Right atrium auricular region (tissue), 2 donors: ENCODE measurements around the gene IL22RA2. TPM values are rescaled to one million over a fixed set of nuclear protein-coding genes. Genes with fewer than 3 reads are reported as not detected.

Source experiments
- DNase-seq: peaks from one replicate; pipeline ENCODE4 v3.0.0-alpha.2; 2019; ENCODE audit warnings: low spot score
- H3K27ac ChIP-seq, 2 donors: fragments of 200-600 bp; sonication (generic); 1 replicate in 1 of 2; 2 replicates in 1 of 2; pipeline ENCODE4 v1.5.1; 2016 to 2019
- H3K27me3 ChIP-seq, 2 donors: fragments of 200-600 bp; sonication (generic); one replicate each; pipeline versions ENCODE4 v1.5.1 to v1.6.0; 2017 to 2019
- H3K36me3 ChIP-seq: fragments of 200-600 bp; sonication (generic); one replicate; pipeline ENCODE4 v1.5.1; 2016
- H3K4me1 ChIP-seq, 2 donors: fragments of 200-600 bp; sonication (generic); one replicate each; pipeline versions ENCODE4 v1.5.1 to v1.6.0; 2017 to 2019
- H3K4me3 ChIP-seq, 2 donors: fragments of 200-600 bp; sonication (generic); 1 replicate in 1 of 2; 2 replicates in 1 of 2; pipeline ENCODE4 v1.5.1; 2017 to 2019; ENCODE audit warnings: mild to moderate bottlenecking in 1 of 2, moderate library complexity in 1 of 2
- H3K9me3 ChIP-seq, 2 donors: fragments of 200-600 bp; sonication (generic); one replicate each; pipeline ENCODE4 v1.5.1; 2019
- CTCF ChIP-seq, 2 donors: fragments of 200-600 bp; sonication (generic); IDR thresholded peaks; one replicate each; pipeline ENCODE4 v1.5.1; 2019; ENCODE audit warnings: antibody characterized with exemption in 2 of 2
- total RNA-seq, 2 donors: library from RNA; depleted of rRNA; stranded (reverse); fragments of >200 nt; gene quantifications; one replicate each; pipeline ENCODE4 v1.1.0, GENCODE V29; 2016

Gene IL22RA2
- total RNA-seq, 2 donors from 2014 or later = not detected

DNA sequence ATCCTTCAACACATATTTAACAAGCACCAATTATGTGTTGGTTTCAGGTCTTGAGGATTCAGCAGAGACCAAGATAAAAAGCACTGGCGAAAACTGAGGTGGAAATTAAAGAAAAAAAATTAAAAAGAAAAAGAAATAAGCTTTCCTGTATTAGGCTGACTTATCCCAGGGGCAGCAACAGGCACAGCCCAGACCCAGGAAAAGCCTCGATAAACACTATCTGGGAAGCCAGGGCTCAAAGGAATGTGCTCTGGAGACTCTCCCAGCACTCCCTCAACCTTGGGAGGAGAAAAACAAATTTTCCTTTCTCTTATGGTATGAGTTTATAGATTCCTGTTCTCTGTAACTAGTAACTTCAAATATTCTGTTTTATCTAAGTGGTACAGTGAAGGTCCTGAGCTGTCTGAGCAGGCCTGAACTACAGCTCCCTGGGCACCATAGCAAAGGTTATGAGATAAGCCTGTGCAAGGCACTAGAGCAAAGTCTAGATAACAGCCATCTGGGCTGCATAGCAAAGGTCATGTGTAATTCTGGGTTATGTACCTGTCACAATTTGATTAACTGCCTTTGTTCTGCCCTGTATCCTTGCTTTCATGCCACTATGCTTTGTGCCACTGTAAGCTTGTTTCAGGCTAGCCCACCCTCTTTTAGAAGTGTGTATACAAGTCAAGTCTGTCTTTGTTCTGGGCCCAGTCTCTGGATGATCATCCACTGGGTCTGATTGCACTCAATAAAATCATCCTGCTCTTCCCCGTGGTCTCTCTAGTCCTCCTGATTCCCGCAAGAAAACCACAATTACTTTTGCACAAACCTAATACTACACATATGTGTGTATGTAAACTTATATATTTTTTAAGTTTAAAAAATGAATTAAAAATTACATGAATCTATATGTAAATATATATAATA, 54.0 kb downstream of the IL22RA2 start:
- Histone ChIP-seq H3K9me3 (peaks cover 0 to 22% of the 10 kb centered on the region in 2 donors), H3K4me3 (no peak overlapping the region), H3K4me1 (no peaks in the 10 kb centered on the region), H3K36me3 (no peaks in the 10 kb centered on the region), H3K27me3 (no peaks in the 10 kb centered on the region), H3K27ac (no peak overlapping the region)
- TF ChIP-seq CTCF (IDR thresholded peaks at IDR 0.05) = no peak
- no peak for DNase-seq

DNA sequence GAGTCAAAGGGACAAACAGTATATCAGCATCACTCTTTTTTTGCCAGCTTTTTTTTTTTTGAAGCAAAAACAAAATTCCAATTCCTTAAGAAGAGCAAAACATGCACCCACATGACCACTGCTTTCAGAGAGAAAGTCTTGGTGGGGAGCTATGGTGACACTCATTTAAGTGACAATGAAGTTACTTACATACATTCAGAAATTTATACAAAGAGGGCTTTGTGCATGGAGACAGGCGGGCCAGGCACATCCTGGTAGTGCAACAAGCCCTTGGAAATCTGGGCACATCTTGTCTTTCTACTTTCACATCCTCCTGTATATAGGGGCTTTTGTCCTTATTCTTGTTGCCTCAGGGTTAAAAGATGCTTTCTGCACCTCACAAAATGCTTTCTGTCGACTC, 55.9 kb downstream of the IL22RA2 start:
- Histone ChIP-seq H3K4me1 (no peaks in the 10 kb centered on the region), H3K27ac (no peak overlapping the region), H3K9me3 (peaks cover 0 to 22% of the 10 kb centered on the region in 2 donors), H3K27me3 (no peaks in the 10 kb centered on the region), H3K36me3 (no peaks in the 10 kb centered on the region), H3K4me3 (no peak overlapping the region)
- DNase-seq = no peak
- no peak for TF ChIP-seq CTCF (IDR thresholded peaks at IDR 0.05)

DNA sequence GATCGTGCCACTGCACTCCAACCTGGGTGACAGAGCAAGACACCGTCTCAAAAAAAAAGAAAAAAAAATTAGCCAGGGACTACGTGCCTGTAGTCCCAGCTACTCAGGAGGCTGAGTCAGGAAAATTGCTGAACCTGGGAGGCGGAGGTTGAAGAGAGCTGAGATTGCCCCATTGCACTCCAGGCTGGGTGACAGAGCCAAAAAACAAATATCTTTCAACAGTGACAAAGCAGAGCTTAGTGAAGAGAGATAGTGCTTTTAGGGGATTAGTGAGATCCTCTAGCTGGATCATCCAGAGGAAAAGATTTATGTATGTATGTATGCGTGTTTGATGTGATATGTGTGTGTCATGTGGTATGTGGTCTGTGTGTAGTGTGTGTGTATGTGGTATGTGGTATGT, 56.6 kb downstream of the IL22RA2 start:
- H3K27ac ChIP-seq = no peak overlapping the region
- DNase-seq = no peak
- H3K36me3 ChIP-seq = no peaks in the 10 kb centered on the region
- no peak for TF ChIP-seq CTCF (IDR thresholded peaks at IDR 0.05)
- H3K4me3 ChIP-seq = no peak overlapping the region
- no peaks in the 10 kb centered on the region for H3K27me3 ChIP-seq
- H3K4me1 ChIP-seq = no peaks in the 10 kb centered on the region
- peaks cover 0 to 22% of the 10 kb centered on the region in 2 donors for H3K9me3 ChIP-seq

DNA sequence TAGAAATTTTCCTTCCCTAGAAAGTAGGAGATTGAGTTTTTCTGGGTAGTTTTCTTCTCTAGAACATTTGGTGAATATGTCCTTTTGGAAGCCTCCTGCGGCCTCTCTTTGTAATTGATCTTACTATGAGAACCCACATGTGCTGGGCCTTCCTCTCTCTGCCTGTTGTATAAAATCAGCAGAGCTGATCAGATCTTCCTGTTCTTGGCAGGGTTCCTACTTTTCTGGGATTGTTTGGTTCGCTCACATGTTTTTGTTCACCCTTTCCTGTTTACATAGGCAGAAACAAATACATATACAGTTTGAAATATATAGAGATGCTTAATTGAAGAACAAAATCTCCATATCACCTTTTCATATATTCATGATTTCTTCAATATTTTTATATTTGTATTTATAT, 57.8 kb downstream of the IL22RA2 start:
- Histone ChIP-seq H3K4me3 (no peak overlapping the region), H3K9me3 (peaks cover 0 to 21% of the 10 kb centered on the region in 2 donors), H3K27ac (no peak overlapping the region), H3K27me3 (no peaks in the 10 kb centered on the region), H3K4me1 (no peaks in the 10 kb centered on the region), H3K36me3 (no peaks in the 10 kb centered on the region)
- TF ChIP-seq CTCF (IDR thresholded peaks at IDR 0.05) = no peak
- no peak for DNase-seq

DNA sequence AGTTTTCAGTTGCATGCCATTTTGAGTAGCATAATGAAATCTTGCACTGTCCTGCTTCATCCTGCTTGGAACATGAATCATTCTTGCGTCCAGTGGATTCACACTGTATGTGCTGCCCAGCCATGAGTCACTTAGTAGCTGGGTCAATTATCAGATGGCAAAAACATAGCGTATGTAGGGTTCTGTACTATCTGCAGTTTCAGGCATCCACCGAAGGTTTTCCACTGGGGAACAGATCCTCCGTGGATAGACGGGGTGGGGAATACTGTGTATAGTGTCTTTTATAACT, 61.4 kb downstream of the IL22RA2 start:
- no peak for TF ChIP-seq CTCF (IDR thresholded peaks at IDR 0.05)
- Histone ChIP-seq H3K27me3 (no peaks in the 10 kb centered on the region), H3K27ac (no peak overlapping the region), H3K4me3 (no peak overlapping the region), H3K9me3 (no peaks in the 10 kb centered on the region), H3K36me3 (no peaks in the 10 kb centered on the region), H3K4me1 (no peaks in the 10 kb centered on the region)
- no peak for DNase-seq
